Inferior parietal cortex (tissue), 1 donor: ENCODE data around the gene SLC25A21.
"Not testable (repeated sequence)": the region's sequence is repeated elsewhere in the genome, so short reads cannot be mapped to it uniquely, and the experiment has no call there.

Source experiments
- DNase-seq: peaks from one replicate; pipeline ENCODE4 v3.0.0-alpha.2; 2016; ENCODE audit errors: extremely low spot score

The SLC25A21 gene

GRCh38 chr14:36823651-36824050, 348.8 kb downstream of the SLC25A21 start:
- DNase-seq: no peak

- no peak for DNase-seq
These were observed 349.7 kb downstream of the SLC25A21 start for GRCh38 chr14:36822685-36823084.

- DNase-seq: no peak
These were observed 351.5 kb downstream of the SLC25A21 start for GRCh38 chr14:36820901-36821300.

GRCh38 chr14:36820111-36820709, 352.2 kb downstream of the SLC25A21 start:
- DNase-seq: no peak

- peak; percentile 20 for DNase-seq
These were observed 353.5 kb downstream of the SLC25A21 start for GRCh38 chr14:36818794-36819384.

GRCh38 chr14:36818246-36818645, 354.2 kb downstream of the SLC25A21 start:
- no peak for DNase-seq

GRCh38 chr14:36817071-36817930, 355.1 kb downstream of the SLC25A21 start:
- no peak for DNase-seq

GRCh38 chr14:36816481-36816880, 355.9 kb downstream of the SLC25A21 start:
- DNase-seq: no peak

- not testable (repeated sequence) for DNase-seq
These were observed 357.6 kb downstream of the SLC25A21 start for GRCh38 chr14:36814783-36815182.

GRCh38 chr14:36810209-36810608, 362.2 kb downstream of the SLC25A21 start:
- no peak for DNase-seq

GRCh38 chr14:36807727-36808126, 364.7 kb downstream of the SLC25A21 start:
- DNase-seq: no peak

- no peak for DNase-seq
These were observed 367.3 kb downstream of the SLC25A21 start for GRCh38 chr14:36805131-36805559.

GRCh38 chr14:36797634-36798033, 374.8 kb downstream of the SLC25A21 start:
- no peak for DNase-seq

- DNase-seq: no peak
These were observed 381.0 kb downstream of the SLC25A21 start for GRCh38 chr14:36791402-36791801.

- no peak for DNase-seq
These were observed 386.9 kb downstream of the SLC25A21 start for GRCh38 chr14:36785511-36785910.

- no peak for DNase-seq
These were observed 387.9 kb downstream of the SLC25A21 start for GRCh38 chr14:36784541-36784940.

GRCh38 chr14:36781897-36782296, 390.5 kb downstream of the SLC25A21 start:
- DNase-seq: no peak

- no peak for DNase-seq
These were observed 398.8 kb downstream of the SLC25A21 start for GRCh38 chr14:36773558-36773957.

- peak; percentile 34 for DNase-seq
These were observed 399.3 kb downstream of the SLC25A21 start for GRCh38 chr14:36773136-36773540.

- DNase-seq: no peak
These were observed 401.3 kb downstream of the SLC25A21 start for GRCh38 chr14:36771028-36771640.

- DNase-seq: no peak
These were observed 403.6 kb downstream of the SLC25A21 start for GRCh38 chr14:36768638-36769337.
